ENCODE measurements around the gene PIM1. TPM values are rescaled to one million over a fixed set of nuclear protein-coding genes. Genes with fewer than 3 reads are reported as not detected.

The PIM1 gene
- total RNA-seq, 1 experiment from 2014 or later, result 33.3 TPM

- peak; percentile 99 for DNase-seq (ENCODE audit: low read depth)
Observed at GRCh38 chr6:37137201-37138090, 32.5 kb upstream of the PIM1 start.

- no peak for DNase-seq (ENCODE audit: low read depth)
Observed at GRCh38 chr6:37138856-37139229, 31.1 kb upstream of the PIM1 start.

GRCh38 chr6:37139230-37139962 lies 30.6 kb upstream of the PIM1 start:
- DNase-seq (ENCODE audit: low read depth), result no peak

GRCh38 chr6:37140145-37140544 lies 29.8 kb upstream of the PIM1 start:
- no peak for DNase-seq (ENCODE audit: low read depth)

- DNase-seq (ENCODE audit: low read depth), result no peak
Observed at GRCh38 chr6:37141281-37142049, 28.5 kb upstream of the PIM1 start.

GRCh38 chr6:37142050-37142614 lies 27.8 kb upstream of the PIM1 start:
- DNase-seq (ENCODE audit: low read depth), result no peak

- DNase-seq (ENCODE audit: low read depth), result no peak
Observed at GRCh38 chr6:37143585-37143984, 26.4 kb upstream of the PIM1 start.

GRCh38 chr6:37145443-37145842 lies 24.5 kb upstream of the PIM1 start:
- peak; percentile 57 for DNase-seq (ENCODE audit: low read depth)

- DNase-seq (ENCODE audit: low read depth), result no peak
Observed at GRCh38 chr6:37146735-37147157, 23.2 kb upstream of the PIM1 start.

- no peak for DNase-seq (ENCODE audit: low read depth)
Observed at GRCh38 chr6:37149745-37150144, 20.2 kb upstream of the PIM1 start.

GRCh38 chr6:37150314-37150713 lies 19.6 kb upstream of the PIM1 start:
- DNase-seq (ENCODE audit: low read depth), result no peak

GRCh38 chr6:37155394-37156312 lies 14.3 kb upstream of the PIM1 start:
- peak; percentile 52 for DNase-seq (ENCODE audit: low read depth)

GRCh38 chr6:37158508-37158907 lies 11.4 kb upstream of the PIM1 start:
- DNase-seq (ENCODE audit: low read depth), result no peak

GRCh38 chr6:37160922-37161778 lies 8.8 kb upstream of the PIM1 start:
- no peak for DNase-seq (ENCODE audit: low read depth)

GRCh38 chr6:37162740-37163139 lies 7.2 kb upstream of the PIM1 start:
- no peak for DNase-seq (ENCODE audit: low read depth)

GRCh38 chr6:37168163-37168758 lies 1.7 kb upstream of the PIM1 start:
- no peak for DNase-seq (ENCODE audit: low read depth)

GRCh38 chr6:37168811-37169495 lies 999 bp upstream of the PIM1 start:
- DNase-seq (ENCODE audit: low read depth), result no peak

GRCh38 chr6:37170273-37171200 lies 585 bp downstream of the PIM1 start:
- peak; percentile 73 for DNase-seq (ENCODE audit: low read depth)

All from Daoy (cell line).